GM21367 (cell line): Measurements from ENCODE around the gene DSE.
A peak's percentile ranks its signal among the peaks of the same experiment; 100 is the strongest.
"Not testable (repeated sequence)": the region's sequence is repeated elsewhere in the genome, so short reads cannot be mapped to it uniquely, and the experiment has no call there.

Source experiments
- ATAC-seq: cut with Tn5 transposase; IDR thresholded peaks from one replicate; pipeline ENCODE4 v1.9.1; 2021; ENCODE audit not compliant: unreplicated experiment

Gene DSE

DNA sequence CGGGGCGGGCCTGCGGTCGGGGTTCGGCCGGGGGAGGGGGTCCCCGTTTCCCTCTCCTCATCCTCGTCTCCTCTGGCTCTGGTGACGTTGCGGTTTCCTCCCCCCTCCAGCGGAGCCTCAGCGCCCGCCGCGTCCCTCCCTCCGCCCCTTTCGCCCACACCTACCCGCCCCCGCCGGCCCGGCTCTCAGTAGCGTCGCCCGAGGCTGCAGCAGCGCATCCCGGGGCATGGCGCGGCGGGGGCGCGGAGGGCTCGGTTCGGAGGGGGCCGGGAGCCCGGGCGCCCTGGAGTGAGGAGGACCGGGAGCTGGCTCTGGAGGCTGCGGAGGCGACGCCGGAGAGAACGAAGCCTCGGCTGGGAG lies at the start of gene DSE:
TSS of gene DSE (plus strand) at position 188 of the 360 bp plus-strand sequence. CDS start 28,304 bp downstream, outside the sequence.
- peak; percentile 68 for ATAC-seq

DNA sequence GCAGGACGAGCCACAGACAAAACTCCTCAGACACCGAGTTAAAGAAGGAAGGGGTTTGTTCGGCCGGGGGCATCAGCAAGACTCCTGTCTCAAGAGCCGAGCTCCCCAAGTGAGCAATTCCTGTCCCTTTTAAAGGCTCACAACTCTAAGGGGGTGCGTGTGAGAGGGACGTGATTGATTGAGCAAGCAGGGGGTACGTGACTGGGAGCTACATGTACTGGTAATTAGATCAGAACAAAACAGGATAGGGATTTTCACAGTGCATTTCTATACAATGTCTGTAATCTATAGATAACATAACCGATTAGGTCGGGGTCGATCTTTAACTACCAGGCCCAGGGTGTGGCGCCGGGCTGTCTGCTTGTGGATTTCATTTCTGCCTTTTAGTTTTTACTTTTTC lies 48.8 kb upstream of the DSE start:
- not testable (repeated sequence) for ATAC-seq

GRCh38 chr6:116323863-116324262 lies 46.9 kb upstream of the DSE start:
- ATAC-seq: no peak

DNA sequence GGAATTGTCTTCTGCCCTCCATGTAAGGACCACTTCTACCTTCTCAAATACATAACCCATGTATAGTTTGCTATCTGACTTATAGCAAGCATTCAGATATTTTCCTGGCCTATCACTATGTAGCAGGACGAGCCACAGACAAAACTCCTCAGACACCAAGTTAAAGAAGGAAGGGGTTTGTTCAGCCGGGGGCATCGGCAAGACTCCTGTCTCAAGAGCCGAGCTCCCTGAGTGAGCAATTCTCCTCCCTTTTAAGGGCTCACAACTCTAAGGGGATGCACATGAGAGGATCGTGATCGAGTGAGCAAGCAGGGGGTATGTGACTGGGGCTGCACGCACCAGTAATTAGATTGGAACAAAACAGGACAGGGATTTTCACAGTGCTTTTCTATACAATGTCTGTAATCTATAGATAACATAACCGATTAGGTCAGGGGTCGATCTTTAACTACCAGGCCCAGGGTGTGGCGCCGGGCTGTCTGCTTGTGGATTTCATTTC lies 45.1 kb upstream of the DSE start:
- not testable (repeated sequence) for ATAC-seq

- no peak for ATAC-seq
These were observed 44.5 kb upstream of the DSE start for GRCh38 chr6:116326181-116326671.

DNA sequence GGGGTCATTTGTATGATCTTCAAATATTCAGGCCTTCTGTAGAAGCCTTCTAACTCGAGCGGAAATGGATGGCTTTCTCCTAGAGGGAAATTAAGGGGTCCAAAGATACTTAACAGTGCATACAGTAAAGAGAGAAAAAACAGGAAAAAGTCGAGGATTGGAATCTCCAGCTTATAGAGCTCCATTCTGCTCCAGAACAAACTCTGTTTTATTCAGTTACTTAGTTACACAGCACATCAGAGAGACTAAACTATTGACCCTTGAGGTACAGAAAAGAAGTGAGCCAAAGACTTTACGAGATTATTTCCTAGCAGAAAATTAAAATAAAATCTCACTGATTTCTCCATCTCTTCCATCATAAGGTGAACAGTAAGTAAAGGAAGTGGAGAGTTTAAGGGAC lies 43.8 kb upstream of the DSE start:
- no peak for ATAC-seq

- no peak for ATAC-seq
These were observed 42.8 kb upstream of the DSE start for GRCh38 chr6:116327803-116328527.

DNA sequence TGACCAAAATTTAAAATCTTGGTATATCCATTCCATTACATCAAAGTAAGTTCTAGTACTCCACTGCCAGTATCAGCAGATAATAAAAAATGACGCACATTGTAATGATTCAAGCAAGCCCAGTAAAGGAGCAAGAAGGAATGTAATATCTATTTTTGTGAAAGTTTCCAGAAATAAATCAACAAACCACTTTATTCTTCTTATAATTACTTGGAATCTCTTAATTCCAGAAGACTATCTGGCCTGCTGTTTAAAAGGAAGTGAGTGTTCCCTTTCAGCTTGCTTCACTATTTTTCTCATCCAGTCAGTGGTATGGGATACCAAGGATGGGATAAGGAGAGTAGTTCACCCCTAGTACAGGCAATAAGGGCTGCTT lies 42.2 kb upstream of the DSE start:
- no peak for ATAC-seq

DNA sequence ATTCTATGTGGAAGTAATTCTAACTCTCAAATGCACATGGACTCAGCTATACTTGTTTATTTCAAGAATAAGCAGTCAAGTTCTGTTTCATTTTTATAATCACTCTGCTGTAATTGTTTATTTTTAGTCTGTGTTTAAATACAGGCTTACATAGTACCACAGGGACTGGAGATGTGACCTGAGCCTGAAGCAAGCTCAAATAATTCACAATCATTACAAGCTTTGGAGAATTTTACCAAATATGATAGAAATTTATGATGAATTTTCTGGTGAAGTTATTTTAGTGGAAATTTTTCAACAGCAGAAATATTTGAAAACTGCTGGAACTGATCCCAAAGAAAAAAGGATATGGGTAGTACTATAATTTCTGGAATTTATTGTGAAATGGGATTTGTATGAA lies 41.6 kb upstream of the DSE start:
- no peak for ATAC-seq

- ATAC-seq: no peak
These were observed 40.2 kb upstream of the DSE start for GRCh38 chr6:116330511-116330910.

DNA sequence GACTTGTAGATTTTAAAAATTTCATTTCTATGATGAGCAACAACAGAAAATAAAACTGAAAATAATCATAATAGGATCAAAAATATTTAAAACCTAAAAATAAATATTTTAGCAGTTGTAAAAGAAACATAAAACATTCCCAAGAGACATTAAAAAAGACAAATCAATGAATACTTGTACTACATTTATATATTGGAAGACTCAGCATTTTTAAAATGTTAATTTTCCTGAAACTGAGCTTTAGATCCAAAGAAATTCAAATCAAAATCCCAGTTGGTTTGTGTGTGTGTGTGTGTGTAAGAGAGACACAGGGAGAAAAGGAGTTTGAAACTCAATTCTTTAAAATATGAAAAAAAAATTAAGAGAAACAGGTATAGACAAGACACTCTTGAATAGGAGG lies 38.7 kb upstream of the DSE start:
- ATAC-seq: no peak

GRCh38 chr6:116334638-116335409 lies 35.9 kb upstream of the DSE start:
- not testable (repeated sequence) for ATAC-seq

GRCh38 chr6:116335612-116336215 lies 35.0 kb upstream of the DSE start:
- no peak for ATAC-seq

DNA sequence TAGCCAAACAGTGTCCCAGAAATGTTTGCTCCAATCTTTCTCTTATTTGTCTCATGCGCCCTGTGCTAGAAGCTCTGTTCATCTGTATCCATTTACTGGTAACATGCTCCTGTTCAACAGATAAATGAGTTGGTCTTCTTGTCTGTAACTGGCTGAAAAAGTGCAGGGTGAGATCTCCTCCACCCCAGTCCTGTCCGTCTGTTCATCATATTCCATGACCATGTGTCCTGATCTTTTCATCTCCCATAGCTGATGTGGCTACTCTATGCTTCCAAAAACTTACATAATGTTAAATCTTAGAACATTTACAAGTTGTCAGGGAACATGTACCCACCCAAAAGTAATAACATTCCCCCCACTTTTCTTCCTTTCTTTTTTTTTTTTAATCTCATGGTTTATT lies 31.8 kb upstream of the DSE start:
- ATAC-seq: no peak

DNA sequence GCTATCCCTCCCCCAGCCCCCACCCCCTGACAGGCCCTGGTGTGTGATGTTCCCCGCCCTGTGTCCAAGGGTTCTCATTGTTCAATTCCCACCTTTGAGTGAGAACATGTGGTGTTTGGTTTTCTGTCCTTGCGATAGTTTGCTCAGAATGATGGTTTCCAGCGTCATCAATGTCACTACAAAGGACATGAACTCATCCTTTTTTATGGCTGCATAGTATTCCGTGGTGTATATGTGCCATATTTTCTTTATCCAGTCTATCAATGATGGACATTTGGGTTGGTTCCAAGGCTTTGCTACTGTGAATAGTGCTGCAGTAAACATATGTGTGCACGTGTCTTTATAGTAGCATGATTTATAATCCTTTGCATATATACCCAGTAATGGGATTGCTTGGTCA lies 30.1 kb upstream of the DSE start:
- ATAC-seq: not testable (repeated sequence)

- no peak for ATAC-seq
These were observed 21.5 kb upstream of the DSE start for GRCh38 chr6:116349216-116349615.

DNA sequence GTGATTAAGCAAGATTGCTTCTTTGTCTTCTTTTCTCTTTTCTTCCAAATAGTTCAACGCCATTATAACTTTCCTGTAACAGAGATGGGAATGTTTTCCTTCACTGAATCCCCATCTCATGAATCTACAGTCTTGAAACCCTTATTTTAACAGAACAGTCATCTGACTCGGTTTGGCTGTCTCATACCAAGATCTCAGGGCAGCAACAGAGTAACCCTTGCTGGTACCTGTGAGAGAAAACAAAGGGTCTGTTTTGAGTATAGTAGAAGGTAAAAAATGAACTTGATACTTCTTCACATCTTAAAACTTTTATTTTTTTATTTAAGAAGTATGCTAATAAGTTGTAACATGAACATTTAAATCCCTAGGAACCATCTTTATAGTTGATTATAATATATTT lies 19.6 kb upstream of the DSE start:
- ATAC-seq: no peak

DNA sequence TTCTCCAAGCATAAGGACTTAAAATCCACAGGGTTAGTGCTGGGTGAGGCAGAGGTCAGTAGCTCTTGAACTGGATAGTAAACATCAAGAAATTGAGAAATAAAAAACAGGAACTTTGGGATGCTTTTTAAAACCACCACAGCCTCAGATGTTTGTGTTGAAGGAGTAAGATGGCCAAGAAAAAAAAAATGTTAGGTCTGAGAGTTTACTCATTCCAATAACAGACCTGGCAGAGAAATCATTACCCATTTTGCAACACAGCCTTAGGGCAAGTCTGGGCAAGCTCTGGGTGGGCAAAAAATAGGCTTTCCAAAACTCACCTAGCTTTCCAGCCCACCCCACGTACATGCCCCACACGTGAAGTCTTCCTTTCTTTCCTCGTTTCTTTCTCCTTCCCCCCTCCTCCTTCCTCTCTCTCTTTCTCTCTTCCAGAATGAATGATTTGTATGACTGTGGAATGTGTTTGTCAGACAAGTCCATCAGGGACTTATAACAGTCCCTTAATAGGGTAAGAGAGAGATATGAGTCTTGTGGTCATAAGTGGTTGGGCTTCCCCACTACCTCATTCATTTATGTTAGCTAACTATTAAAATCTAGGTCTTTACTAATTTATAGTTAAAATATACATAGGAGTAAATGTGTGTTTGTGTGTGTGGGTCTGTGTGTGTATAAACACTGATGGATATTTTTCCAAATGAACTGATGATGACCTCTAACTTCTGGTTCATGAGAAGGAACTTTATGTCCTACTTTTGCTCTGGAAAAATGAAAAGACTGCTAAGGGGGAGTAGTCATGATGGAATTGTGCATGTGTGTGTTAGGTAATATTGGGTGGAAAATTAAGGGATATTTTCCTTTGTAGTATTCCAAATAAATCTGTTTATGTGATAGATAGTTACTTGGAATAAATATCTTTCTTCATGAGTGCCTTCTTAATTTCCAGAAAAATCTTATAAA lies 18.0 kb upstream of the DSE start:
- ATAC-seq: no peak

GRCh38 chr6:116354236-116354635 lies 16.5 kb upstream of the DSE start:
- no peak for ATAC-seq

DNA sequence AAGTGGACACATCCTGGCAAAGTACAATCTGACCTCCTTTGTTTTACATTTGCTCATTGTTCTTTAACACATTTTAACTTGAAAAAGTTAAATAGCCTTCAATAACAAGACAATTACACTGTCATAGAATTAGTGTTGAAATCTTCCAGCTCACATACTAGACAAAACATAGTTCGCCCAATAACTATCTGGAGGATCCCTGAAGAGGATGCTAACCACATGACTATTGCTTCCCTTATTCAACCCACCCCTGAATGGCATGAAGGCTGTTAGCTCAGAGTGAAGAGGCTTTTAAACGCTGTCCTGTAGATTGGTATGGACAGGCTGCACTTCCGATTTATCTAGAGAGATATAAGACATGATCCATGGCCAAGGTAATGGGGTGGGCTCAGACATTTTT lies 15.0 kb upstream of the DSE start:
- ATAC-seq: no peak

GRCh38 chr6:116359131-116359530 lies 11.6 kb upstream of the DSE start:
- ATAC-seq: no peak
